ENCODE data around the gene SLC47A2. TPM values are rescaled to one million over a fixed set of nuclear protein-coding genes. Genes with fewer than 3 reads are reported as not detected.

Gene SLC47A2
- total and polyA plus RNA-seq, 2 experiments from 2014 or later = not detected

DNA sequence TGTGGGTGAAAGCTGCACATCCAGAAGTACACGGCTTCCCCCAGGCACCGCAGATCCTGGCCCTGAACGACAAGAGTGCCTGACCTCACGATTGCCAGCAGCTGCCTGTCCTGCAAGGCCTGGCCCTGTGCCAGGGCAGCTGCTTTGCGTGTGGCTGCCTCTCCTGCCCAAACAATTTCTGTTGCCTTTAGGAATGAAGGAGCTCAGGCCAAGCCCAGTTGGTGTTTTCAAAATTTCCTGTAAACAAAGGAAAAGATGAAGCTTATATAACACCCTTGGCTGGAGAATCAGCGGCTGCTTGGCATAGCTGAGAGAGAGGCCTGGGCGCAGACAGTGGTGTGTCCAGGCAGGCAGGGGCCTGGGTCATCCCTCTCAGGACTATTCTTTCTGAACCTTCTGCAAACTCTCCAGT is 11.7 kb upstream of the SLC47A2 start:
- no peaks in the 10 kb centered on the region for H3K9me2 ChIP-seq (ENCODE audit: insufficient read depth)
- Mint-ChIP-seq H3K9me3 (no peaks in the 10 kb centered on the region), H3K4me3 (no peak overlapping the region), H3K27ac (no peak overlapping the region), H3K36me3 (ENCODE audit: low read depth) (no peaks in the 10 kb centered on the region; the same call in 2 of the 3 replicates), H3K4me1 (no peaks in the 10 kb centered on the region; the same call in 2 of the 3 replicates), H3K27me3 (ENCODE audit: insufficient read depth, low read depth, poor library complexity) (no peaks in the 10 kb centered on the region)
- no peaks in the 10 kb centered on the region for H3K36me3 ChIP-seq (ENCODE audit: insufficient read depth)
- DNase-seq (ENCODE audit: low spot score) (no peak), ATAC-seq (no peak)
- no peaks in the 10 kb centered on the region for H3K27me3 ChIP-seq (ENCODE audit: insufficient read depth)
- H3K4me3 ChIP-seq = no peak overlapping the region
- H3K27ac ChIP-seq (ENCODE audit: low read depth) = no peak overlapping the region
- no peaks in the 10 kb centered on the region for H3K4me1 ChIP-seq (ENCODE audit: insufficient read depth)
- no peaks in the 10 kb centered on the region for H3K79me2 ChIP-seq (replicated peaks; ENCODE audit: insufficient read depth)
- no peak overlapping the region for H3K4me2 ChIP-seq
- no peaks in the 10 kb centered on the region for H4K20me1 ChIP-seq (replicated peaks; ENCODE audit: insufficient read depth)
- TF ChIP-seq ZNF114 (CRISPR knock-in tag; IDR thresholded peaks at IDR 0.05) = no peak
- TF ChIP-seq REST (IDR thresholded peaks at IDR 0.05; ENCODE audit: unreplicated experiment) = no peak
- TF ChIP-seq JUNB (IDR thresholded peaks at IDR 0.05; ENCODE audit: unreplicated experiment) = no peak
- no peak for TF ChIP-seq EZH2phosphoT487 (IDR thresholded peaks at IDR 0.05; ENCODE audit: unreplicated experiment)
- no peak for TF ChIP-seq POLR2AphosphoS5 (IDR thresholded peaks at IDR 0.05; ENCODE audit: low read depth)
- TF ChIP-seq EZH2 (IDR thresholded peaks at IDR 0.05; ENCODE audit: low read depth, unreplicated experiment) = no peak
- TF ChIP-seq, protein P1, sequence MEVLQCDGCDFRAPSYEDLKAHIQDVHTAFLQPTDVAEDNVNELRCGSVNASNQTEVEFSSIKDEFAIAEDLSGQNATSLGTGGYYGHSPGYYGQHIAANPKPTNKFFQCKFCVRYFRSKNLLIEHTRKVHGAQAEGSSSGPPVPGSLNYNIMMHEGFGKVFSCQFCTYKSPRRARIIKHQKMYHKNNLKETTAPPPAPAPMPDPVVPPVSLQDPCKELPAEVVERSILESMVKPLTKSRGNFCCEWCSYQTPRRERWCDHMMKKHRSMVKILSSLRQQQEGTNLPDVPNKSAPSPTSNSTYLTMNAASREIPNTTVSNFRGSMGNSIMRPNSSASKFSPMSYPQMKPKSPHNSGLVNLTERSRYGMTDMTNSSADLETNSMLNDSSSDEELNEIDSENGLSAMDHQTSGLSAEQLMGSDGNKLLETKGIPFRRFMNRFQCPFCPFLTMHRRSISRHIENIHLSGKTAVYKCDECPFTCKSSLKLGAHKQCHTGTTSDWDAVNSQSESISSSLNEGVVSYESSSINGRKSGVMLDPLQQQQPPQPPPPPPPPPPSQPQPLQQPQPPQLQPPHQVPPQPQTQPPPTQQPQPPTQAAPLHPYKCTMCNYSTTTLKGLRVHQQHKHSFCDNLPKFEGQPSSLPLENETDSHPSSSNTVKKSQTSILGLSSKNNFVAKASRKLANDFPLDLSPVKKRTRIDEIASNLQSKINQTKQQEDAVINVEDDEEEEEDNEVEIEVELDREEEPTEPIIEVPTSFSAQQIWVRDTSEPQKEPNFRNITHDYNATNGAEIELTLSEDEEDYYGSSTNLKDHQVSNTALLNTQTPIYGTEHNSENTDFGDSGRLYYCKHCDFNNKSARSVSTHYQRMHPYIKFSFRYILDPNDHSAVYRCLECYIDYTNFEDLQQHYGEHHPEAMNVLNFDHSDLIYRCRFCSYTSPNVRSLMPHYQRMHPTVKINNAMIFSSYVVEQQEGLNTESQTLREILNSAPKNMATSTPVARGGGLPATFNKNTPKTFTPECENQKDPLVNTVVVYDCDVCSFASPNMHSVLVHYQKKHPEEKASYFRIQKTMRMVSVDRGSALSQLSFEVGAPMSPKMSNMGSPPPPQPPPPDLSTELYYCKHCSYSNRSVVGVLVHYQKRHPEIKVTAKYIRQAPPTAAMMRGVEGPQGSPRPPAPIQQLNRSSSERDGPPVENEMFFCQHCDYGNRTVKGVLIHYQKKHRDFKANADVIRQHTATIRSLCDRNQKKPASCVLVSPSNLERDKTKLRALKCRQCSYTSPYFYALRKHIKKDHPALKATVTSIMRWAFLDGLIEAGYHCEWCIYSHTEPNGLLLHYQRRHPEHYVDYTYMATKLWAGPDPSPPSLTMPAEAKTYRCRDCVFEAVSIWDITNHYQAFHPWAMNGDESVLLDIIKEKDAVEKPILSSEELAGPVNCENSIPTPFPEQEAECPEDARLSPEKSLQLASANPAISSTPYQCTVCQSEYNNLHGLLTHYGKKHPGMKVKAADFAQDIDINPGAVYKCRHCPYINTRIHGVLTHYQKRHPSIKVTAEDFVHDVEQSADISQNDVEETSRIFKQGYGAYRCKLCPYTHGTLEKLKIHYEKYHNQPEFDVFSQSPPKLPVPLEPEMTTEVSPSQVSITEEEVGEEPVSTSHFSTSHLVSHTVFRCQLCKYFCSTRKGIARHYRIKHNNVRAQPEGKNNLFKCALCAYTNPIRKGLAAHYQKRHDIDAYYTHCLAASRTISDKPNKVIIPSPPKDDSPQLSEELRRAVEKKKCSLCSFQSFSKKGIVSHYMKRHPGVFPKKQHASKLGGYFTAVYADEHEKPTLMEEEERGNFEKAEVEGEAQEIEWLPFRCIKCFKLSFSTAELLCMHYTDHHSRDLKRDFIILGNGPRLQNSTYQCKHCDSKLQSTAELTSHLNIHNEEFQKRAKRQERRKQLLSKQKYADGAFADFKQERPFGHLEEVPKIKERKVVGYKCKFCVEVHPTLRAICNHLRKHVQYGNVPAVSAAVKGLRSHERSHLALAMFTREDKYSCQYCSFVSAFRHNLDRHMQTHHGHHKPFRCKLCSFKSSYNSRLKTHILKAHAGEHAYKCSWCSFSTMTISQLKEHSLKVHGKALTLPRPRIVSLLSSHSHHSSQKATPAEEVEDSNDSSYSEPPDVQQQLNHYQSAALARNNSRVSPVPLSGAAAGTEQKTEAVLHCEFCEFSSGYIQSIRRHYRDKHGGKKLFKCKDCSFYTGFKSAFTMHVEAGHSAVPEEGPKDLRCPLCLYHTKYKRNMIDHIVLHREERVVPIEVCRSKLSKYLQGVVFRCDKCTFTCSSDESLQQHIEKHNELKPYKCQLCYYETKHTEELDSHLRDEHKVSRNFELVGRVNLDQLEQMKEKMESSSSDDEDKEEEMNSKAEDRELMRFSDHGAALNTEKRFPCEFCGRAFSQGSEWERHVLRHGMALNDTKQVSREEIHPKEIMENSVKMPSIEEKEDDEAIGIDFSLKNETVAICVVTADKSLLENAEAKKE (CRISPR knock-in tag; IDR thresholded peaks at IDR 0.05) = no peak
- TF ChIP-seq, protein P2, sequence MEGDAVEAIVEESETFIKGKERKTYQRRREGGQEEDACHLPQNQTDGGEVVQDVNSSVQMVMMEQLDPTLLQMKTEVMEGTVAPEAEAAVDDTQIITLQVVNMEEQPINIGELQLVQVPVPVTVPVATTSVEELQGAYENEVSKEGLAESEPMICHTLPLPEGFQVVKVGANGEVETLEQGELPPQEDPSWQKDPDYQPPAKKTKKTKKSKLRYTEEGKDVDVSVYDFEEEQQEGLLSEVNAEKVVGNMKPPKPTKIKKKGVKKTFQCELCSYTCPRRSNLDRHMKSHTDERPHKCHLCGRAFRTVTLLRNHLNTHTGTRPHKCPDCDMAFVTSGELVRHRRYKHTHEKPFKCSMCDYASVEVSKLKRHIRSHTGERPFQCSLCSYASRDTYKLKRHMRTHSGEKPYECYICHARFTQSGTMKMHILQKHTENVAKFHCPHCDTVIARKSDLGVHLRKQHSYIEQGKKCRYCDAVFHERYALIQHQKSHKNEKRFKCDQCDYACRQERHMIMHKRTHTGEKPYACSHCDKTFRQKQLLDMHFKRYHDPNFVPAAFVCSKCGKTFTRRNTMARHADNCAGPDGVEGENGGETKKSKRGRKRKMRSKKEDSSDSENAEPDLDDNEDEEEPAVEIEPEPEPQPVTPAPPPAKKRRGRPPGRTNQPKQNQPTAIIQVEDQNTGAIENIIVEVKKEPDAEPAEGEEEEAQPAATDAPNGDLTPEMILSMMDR (conservative IDR thresholded peaks at IDR 0.05; ENCODE audit: low read depth in 2 of 2) = no peak
- no peak for TF ChIP-seq STAT1 (IDR thresholded peaks at IDR 0.05; ENCODE audit: unreplicated experiment)
- TF ChIP-seq CREB1 (CRISPR knock-in tag; IDR thresholded peaks at IDR 0.05; ENCODE audit: low read depth) = no peak
- TF ChIP-seq NANOG (IDR thresholded peaks at IDR 0.05; ENCODE audit: borderline replicate concordance) = no peak
- no peak for TF ChIP-seq ZNF331 (CRISPR knock-in tag; IDR thresholded peaks at IDR 0.05; ENCODE audit: low read depth)
- TF ChIP-seq, protein P3, sequence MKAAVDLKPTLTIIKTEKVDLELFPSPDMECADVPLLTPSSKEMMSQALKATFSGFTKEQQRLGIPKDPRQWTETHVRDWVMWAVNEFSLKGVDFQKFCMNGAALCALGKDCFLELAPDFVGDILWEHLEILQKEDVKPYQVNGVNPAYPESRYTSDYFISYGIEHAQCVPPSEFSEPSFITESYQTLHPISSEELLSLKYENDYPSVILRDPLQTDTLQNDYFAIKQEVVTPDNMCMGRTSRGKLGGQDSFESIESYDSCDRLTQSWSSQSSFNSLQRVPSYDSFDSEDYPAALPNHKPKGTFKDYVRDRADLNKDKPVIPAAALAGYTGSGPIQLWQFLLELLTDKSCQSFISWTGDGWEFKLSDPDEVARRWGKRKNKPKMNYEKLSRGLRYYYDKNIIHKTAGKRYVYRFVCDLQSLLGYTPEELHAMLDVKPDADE (IDR thresholded peaks at IDR 0.05) = no peak
- H3F3A ChIP-seq (replicated peaks; ENCODE audit: low read depth) = no peaks in the 10 kb centered on the region
- no peak overlapping the region for H2AFZ ChIP-seq
